HPDE6-E6E7 (cell line): ENCODE data around the gene SRMS.
A peak's percentile ranks its signal among the peaks of the same experiment; 100 is the strongest.

Experiments
- DNase-seq: peaks from one replicate; pipeline ENCODE4 v3.0.0; 2011; ENCODE audit warnings: missing footprints; ENCODE audit errors: extremely low spot score

SRMS gene

DNA sequence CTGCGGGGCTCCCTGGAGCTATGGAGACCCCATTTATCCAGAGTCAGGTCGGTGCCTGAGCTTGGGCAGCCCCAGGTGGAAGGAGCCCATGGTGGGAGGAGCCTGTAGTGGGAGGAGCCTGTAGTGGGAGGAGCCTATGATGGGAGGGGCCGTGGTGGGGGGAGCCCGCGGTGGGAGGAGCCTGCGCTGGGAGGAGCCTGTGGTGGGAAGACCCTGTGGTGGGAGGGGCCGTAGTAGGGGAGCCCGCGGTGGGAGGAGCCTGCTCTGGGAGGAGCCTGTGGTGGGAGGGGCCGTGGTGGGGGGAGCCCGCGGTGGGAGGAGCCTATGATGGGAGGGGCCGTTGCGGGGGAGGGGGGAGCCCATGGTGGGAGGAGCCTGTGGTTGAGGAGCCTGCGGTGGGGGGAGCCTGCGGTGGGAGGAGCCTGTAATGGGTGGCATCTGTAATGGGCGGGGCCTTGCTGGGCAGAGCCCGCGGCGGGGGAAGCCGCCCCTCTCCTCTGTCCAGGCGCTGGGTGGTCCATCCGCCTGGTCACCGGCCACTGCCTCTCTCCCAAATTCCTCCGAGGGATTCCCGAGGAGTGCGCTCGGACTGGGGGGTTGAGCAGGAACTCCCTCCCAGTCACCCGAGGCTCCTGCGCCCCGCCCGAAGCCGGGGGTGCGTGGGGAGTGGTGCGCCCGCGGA is 5.8 kb upstream of the SRMS start:
- DNase-seq = peak; percentile 88

DNA sequence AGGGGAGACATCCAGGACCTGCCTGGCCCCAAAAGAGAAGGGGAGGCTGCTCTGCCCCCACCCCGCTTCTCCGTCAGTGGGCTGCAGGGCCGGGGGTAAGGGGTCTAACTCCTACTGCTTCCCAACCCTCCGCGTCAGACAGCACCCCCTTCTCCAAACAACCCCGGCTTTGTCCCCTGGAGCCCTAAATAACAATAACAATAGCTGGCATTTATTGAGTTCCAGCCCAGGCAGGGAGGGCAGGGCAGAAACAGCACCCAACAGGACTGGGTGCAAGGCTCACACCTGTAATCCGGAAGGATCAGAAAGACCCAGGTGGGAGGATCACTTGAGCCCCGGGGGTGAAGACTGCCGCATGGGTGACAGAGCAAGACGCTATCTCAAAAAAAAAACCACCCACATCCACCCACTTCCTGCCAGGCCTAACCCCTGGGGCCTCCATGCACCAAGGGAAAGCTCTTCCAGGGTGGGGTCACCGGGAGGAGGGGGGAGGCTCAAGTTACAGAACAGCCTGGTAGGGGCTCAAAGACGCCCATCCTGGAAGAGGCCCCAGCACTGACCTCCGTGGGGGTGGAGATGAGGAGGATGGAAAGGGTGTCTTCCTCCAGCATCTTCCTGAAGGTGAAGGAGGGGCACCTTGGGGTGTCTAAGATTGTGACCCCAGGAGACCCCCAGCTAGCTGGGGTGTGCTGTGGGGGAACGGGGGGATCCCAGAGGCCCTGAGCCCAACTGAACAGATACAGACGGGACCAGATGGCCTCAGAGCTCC is 5.1 kb upstream of the SRMS start:
- no peak for DNase-seq

DNA sequence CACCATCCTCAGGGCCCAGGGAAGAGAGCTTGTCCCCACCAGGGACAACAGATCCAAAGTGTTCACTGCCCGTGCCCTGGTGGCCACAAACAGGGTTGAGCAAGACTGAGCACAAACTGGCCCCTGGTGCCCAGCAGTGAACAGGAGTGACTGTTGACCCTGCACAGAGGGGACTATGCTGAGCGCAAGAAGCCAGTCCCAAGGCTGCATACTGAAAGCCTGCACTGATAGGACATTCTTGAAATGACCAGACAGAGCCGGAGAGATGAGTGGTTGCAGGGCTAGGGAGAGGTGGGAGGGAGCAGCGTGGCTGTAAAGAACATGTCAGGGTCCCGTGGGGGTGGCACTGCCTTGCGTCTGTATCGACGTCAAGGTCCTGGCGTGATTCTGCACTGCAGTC is 3.5 kb upstream of the SRMS start:
- no peak for DNase-seq

DNA sequence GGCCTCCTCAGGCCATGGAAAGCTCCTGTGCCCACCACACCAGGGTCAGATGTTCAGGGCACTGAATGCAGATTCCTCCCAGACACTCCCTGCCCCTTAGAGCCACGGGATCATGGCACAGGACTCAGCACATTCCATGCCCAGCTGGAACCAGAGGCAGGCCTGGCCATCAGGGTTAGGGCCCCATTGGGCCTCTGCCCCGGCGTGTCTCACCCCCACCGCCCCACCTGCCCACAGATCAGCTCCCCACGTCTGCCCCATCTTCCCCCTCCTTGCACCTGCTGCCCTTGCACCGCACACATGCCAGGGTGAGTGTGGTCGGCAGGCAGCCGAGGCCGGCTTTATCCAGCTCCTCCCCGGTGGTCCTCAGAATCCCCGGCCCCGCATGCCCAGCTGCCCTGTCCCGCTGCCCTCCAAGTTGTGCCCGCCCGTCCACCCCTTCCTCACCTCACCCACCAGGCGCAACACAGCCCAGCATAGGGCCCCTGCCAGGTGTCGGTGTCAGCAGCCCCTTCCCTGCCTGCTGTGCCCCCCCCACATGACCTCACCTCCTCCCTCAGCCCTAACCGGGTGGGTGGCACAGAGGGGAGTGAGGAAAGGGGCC is 2.2 kb upstream of the SRMS start:
- no peak for DNase-seq

DNA sequence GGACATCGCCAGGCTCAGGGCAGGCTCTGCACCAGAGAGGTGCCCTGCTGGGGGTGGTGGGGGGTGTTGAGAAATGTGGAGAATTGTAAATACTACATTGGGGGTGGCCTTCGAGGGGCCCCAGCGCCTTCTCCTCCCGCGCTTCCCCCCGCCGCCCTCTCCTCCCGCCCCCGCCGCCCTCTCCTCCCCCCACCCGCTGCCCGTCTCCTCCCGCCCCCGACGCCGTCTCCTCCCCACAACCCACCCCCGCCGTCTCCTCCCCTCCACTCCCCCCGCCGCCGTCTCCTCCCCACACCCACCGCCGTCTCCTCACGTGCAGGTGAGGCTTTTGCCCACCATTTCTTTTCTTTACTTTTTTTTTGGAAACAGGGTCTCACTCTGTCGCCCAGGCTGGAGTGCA is 1.5 kb upstream of the SRMS start:
- no peak for DNase-seq

DNA sequence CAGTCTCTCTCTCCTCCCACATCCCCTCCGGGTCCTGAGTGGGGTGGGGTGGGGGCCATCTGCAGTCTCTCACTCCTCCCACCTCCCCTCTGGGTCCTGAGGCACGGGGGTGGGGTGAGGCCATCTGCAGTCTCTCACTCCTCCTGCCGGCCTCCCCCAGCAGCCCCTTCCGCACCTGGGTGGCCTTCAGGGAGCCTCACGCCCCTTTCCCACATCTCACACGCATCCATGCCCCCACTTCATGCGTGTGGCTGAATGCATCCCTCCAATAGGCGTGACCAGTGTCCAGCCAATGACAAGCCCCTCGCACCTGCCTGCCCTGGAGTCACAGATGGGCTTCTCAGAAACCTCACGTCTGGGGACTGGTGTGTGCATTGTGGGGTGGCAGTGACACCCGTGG is 993 bp upstream of the SRMS start:
- no peak for DNase-seq

DNA sequence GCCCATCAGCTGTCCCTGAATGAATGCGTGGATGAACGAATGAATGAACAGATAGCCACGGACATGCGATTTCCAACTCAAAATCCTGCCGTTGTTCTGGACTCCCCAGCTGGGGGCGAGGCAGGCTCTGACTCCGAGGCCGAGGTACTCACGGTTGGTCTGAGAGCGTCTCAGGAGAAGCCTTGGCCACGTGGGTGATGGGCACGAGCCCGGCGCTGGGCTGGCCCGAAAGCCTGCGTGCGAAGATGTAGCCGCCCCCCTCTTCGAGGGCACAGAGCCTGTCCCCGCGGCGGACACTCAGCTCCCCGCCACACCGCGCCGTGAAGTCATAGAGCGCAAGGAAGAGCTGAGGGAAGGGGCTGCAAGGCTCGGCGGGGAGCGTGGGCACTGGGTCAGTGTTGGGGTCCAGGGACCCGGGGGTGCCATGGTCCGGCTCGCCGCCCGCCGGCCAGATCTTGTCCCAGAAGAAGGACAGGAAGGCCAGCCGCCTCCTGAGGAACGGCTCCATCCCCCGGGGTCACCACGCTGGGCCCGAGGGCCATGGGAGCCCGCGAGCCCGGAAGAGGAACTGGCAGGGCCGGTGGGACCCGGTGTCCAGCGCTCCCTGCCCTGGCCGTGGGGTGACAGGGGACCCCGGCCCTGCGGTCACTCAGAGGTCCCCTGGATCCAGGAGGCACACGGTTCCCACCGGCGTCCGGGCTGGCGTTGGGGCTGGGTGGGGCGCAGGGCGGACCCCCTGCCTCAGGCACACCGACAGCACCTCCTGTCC is 409 bp downstream of the SRMS start:
- DNase-seq = no peak

DNA sequence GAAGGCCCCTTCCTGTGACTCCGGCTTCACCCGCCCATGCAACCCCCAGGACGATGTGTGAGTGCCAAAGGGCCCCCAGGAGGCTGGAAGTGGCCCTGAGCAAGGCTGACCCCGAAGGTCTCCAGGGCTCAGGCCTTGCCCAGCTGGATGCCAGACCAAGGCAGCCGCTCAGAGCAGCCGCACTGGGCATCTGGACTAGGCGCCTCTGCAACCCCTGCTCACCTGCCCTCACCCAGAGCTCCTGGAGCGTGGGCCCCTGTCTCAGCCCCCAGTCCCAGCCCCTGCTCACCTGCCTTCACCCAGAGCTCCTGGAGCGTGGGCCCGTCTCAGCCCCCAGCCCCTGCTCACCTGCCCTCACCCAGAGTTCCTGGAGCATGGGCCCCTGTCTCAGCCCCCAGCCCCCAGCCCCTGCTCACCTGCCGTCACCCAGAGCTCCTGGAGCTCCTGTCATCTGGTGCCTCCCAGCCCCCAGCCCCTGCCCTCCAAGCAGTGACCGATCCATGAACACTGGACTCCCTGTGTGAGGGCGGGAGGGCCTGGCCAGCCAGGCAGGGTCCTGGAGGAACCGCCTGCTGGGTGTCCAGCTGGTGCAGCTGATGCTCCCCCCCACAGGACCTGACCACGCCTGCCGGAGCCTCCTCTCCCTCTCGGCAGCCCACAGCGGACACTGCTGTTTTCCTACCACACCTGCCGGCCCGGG is 1.1 kb downstream of the SRMS start:
- DNase-seq = no peak

DNA sequence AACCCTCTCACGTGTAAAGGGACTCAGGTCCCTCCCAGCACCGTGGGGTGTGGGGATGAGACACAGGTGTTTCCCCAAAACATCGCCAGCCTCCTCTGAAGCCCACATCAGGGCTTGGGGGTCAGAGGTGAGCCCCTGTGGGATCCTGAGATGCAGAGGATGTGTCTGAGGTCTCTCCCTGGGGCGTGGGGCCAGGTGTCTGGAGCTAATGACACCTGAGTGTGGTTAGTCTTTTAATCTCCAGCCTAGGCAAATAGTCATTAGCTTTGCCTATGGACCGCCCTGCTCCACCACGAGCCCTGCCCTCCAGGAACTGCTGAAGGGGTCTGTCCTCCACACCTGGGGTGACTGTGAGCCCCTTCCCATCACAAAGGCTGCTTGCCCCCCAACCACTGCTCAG is 1.7 kb downstream of the SRMS start:
- DNase-seq = no peak

DNA sequence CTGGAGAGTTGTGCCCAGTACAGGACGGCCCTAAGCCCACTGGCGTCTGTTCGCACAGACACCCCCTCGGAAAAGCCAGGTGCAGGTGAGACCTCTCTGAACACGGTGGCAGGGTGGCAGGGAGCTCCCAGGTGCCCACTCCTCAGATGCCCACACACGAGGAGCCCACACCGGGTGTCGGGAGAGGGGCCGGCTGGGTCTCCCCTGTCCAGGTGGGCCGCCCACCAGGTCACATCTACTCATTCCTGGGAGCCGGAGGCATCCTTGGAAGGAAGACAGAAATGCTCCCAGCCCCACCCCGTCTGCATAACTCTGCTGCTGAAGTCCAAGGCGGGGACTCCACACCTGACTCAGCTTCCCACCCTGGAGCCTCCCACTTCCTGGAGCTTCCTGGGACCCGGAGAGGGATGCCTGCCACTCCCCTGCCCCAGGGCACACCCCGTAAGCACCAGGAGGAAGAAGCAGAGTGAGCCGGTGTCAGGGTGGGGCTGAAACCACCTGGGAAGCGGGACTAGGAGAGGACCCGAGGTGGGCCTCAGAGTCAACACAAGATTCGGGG is 2.5 kb downstream of the SRMS start:
- DNase-seq = peak; percentile 98

DNA sequence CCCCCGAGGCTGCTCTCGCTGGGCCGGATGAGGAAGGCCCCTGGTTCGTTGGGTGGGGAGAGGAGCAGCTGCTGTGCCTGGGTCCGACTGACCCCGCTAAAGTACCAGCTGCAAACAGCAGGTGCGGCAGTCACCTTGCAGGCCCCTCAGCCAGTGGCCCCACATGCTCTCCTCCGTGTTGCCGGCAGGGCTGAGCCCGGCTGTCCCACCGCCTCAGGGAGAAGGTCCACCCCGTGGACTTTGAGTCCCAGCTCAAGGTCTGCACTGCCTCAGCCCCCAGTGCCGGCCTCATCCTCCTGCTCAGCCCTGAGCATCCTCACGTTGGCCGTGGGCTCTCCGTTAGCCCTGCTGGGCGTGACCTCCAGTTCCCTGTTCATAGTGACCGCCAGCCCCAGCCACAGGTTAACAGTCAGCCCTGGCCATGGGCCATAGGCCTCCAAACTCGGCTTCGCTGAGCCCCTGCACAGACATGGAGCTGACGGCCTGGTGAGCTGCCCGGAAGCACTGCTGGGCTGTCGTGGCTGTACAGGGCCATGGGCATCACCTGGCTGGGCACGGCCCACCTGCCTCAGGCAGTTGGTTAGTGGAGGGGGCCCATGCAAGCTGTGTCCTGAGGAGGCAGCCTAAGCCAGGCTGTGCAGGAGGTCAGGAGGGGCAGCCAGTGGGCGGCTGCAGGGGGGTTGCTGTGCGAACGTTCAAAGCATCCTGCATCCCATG is 3.1 kb downstream of the SRMS start:
- no peak for DNase-seq

DNA sequence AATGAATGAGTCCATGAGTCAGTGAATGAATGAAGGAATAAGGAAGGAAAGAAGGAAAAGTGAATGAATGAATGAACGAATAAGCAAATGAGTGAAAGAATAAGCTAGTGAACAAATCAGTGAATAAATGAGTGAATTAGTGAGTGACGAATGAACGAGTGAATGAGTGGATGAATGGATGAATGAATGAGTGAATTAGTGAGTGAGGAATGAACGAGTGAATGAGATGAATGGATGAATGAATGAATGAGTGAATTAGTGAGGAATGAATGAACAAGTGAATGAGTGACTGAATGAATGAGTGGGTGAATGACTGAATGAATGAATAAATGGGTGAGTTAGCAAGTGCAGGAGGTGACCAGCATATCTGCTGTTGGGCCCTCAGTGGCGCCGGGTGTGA is 3.8 kb downstream of the SRMS start:
- no peak for DNase-seq

DNA sequence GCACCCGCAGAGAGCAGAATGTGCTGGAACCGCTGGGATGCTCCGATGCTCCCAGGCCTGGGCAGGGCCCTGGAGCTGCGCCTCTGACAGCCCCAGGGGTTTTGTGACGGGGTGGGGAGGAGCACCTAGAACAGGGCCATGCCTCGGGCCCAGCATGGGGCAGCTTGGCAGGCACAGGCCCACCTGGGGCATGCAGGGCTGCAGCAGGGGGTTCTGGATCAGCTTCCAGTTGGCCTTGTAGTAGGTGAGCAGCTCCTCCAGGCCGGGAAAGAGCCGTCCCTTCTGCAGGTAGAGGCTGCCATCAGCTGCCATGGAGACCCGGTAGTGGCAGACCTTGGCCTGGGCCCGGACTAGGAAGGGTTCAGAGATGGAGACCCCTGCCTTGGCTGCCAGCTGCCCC is 4.4 kb downstream of the SRMS start:
- no peak for DNase-seq

DNA sequence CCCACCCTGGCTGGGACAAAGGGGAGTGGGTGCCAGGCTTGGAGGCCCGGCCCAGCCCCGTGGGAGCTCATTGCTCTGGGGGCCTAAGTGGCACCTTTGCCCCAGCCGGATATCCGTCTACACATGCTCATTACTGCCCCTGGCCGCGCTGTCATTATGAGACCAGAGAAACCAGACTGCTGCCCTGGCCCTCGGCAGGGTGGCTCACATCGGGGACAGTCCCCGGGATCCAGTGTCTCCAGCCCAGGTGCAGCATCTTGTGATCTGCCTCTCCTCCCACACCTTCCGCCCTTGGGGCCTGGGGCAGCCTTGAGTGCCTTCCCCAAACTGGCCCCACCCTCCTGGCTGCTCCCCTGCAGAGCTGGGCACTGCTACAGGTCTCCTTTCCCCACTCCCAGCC is 4.9 kb downstream of the SRMS start:
- DNase-seq = no peak

DNA sequence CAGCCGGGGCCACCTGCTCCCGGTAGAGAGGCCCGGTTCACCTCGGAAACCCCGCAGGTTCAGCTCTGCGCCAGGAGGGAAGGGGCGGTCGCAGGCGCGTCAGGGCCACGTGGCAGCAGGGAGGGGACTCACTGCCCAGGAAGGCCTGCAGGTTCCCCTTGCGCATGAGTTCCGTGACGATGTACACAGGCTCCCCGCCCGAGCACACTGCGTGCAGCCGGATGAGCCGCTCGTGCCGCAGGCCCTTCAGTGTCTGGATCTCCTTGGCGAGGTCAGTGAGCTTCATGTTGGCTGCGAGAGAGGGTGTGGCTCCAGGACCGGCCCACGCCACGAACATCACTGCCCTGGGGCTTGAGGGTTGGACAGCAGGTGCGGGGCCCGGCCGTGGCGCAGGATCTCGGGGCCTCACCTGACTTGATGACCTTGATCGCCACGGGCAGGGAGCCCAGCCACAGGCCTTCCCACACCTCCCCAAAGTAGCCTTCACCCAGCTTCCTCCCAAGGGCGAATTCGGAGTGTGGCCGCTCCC is 5.5 kb downstream of the SRMS start:
- no peak for DNase-seq

DNA sequence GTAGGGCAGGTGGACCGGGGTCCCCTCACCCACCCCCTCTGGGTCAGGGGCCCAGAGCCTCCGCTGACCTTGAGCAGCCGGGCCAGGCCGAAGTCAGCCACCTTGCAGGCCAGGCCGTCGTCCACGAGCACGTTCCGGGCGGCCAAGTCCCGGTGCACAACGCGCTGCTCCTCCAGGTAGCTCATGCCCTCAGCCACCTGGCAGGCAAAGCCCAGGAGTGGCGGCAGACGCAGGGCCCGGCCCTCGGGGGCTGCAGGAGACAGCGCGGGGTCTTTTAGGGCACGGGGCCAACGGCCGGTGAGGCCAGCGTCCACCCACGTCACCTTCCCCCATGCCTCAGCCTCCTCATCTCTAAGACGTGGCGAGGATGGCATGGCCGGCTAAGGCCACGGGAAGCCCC is 6.2 kb downstream of the SRMS start:
- DNase-seq = no peak

DNA sequence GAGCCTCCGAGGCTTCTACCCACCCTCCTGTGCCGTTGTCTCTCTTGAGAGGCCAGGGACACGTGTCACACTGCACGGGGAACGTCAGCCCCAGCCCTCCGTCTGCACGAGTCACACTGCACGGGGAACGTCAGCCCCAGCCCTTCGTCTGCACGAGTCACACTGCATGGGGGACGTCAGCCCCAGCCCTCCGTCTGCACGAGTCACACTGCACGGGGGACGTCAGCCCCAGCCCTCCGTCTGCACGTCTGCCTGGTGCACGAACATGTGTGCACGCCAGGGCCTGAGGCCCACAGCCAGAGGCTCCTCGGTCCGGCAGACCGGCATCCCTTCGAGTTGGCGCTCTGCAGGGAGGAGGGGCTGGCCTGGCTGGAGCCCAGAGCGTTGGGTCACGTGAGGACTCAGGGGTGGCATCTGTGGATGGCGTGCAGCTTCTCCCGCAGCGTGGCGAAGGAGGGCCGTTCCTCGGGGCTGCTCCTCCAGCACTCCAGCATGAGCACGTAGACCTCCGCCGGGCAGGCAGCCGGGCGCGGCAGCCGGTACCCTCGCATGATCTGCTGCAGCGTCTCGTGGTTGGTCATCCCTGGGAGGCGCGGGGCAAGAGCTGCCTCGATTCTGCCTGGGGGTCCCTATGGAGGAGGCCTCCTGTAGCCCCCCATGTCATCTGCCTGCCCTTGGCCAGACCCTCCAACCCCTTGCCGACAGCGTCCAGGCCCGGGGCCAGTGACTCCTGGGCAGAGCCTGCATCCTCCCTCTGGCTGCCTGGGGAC is 6.9 kb downstream of the SRMS start:
- DNase-seq = no peak

DNA sequence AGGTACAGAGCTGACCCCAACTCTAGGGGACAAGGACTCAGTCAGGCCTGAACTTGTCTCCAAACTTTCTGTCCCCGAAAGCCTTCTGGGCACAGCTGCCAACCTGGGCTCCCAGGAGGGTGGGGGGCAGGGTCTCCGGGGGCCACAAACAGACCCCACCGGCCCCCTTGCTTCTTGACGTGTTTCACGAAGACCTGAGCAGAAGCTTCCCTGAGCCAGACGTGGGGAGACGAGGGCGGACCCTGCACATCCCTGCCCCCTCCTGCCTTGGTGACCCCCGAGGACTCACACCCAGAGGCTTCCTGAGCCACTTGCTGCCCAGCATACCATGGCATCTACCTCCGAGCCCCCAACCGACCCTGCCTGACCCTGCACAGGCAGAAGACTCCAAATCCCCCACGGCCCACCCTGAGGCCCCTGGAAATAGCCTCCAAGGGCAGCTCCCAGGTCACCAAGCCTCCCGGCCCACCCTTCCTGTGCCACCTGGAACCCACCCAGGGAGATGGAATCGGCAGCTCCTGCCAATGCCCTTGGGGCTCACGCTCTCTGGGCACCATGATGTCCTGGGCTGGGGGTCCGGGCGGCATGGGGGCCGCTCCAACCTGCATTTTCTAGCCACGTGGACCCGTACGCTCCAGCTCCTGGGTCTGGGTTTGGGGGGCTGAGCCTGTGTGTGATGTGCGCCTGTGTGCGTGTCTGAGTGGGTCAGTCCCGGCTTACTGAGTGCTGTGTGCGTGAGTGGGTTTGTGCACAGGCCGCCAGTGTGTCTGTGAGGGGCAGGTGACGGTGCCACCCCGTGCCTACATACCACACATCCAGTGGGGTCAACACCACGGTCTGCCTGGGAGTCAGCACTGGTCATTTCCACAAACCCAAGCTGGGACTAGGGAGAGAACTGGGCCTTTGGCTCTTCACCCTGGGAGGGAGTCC is 7.8 kb downstream of the SRMS start:
- no peak for DNase-seq

DNA sequence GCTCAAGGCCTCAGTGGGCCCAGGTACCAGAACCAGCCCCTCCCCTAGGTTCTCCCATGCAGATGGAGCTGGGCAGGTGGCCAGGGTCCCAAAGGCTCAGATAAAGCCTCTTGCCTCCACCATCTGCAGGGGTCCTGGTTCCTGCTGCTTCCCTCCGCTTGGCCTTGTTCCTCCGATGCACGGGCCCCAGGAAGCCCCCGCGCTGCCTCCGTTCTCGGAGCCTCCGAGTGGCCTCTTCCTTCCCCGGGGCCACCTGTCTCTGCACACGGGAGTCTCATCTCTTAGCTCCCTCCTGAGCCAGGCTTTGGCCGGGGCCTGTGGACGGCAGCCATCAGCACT is 8.5 kb downstream of the SRMS start:
- DNase-seq = no peak
